ENCODE measurements around the gene SLC6A11. TPM values are rescaled to one million over a fixed set of nuclear protein-coding genes. Genes with fewer than 3 reads are reported as not detected.

The SLC6A11 gene
- polyA plus RNA-seq, 1 experiment: not detected

- ChIA-PET CTCF (interaction anchor here (2.0 kb wide), 1 partner anchor 8 kb away, joined by 5 read pairs; no protein-coding TSS in a partner anchor), POLR2A (no interaction called here)
- no peaks in the 10 kb centered on the region; the same call in 1 of the 2 replicates for H3K27me3 ChIP-seq (ENCODE audit: control insufficient read depth, insufficient read depth, low read length)
- H3K4me3 ChIP-seq (ENCODE audit: low read depth, low read length): no peak overlapping the region
- DNase-seq (ENCODE audit: low read depth): no peak
- TF ChIP-seq CTCF (IDR thresholded peaks at IDR 0.05; ENCODE audit: insufficient read depth, low read depth, low read length): no peak
- H3K36me3 ChIP-seq (ENCODE audit: control insufficient read depth, insufficient read depth, low read length): no peaks in the 10 kb centered on the region
These were observed 20.6 kb downstream of the SLC6A11 start for GRCh38 chr3:10836676-10837075.

GRCh38 chr3:10837849-10838248 lies 21.8 kb downstream of the SLC6A11 start:
- DNase-seq (ENCODE audit: low read depth): no peak
- Histone ChIP-seq H3K4me3 (ENCODE audit: low read depth, low read length) (no peak overlapping the region), H3K36me3 (ENCODE audit: control insufficient read depth, insufficient read depth, low read length) (no peaks in the 10 kb centered on the region), H3K27me3 (ENCODE audit: control insufficient read depth, insufficient read depth, low read length) (no peaks in the 10 kb centered on the region; the same call in 1 of the 2 replicates)
- no peak for TF ChIP-seq CTCF (IDR thresholded peaks at IDR 0.05; ENCODE audit: insufficient read depth, low read depth, low read length)
- ChIA-PET CTCF (no interaction called here), POLR2A (no interaction called here)

- CTCF ChIA-PET: no interaction called here
- no peak for DNase-seq (ENCODE audit: low read depth)
- H3K36me3 ChIP-seq (ENCODE audit: control insufficient read depth, insufficient read depth, low read length): no peaks in the 10 kb centered on the region
- no peak overlapping the region for H3K4me3 ChIP-seq (ENCODE audit: low read depth, low read length)
- TF ChIP-seq CTCF (IDR thresholded peaks at IDR 0.05; ENCODE audit: insufficient read depth, low read depth, low read length): no peak
- H3K27me3 ChIP-seq (ENCODE audit: control insufficient read depth, insufficient read depth, low read length): no peaks in the 10 kb centered on the region; the same call in 1 of the 2 replicates
- POLR2A ChIA-PET: no interaction called here
These were observed 23.1 kb downstream of the SLC6A11 start for GRCh38 chr3:10839167-10839566.

GRCh38 chr3:10841100-10841499 lies 25.1 kb downstream of the SLC6A11 start:
- no peaks in the 10 kb centered on the region for H3K36me3 ChIP-seq (ENCODE audit: control insufficient read depth, insufficient read depth, low read length)
- H3K27me3 ChIP-seq (ENCODE audit: control insufficient read depth, insufficient read depth, low read length): no peaks in the 10 kb centered on the region
- ChIA-PET CTCF (no interaction called here), POLR2A (no interaction called here)
- TF ChIP-seq CTCF (IDR thresholded peaks at IDR 0.05; ENCODE audit: insufficient read depth, low read depth, low read length): no peak
- no peak overlapping the region for H3K4me3 ChIP-seq (ENCODE audit: low read depth, low read length)
- DNase-seq (ENCODE audit: low read depth): no peak

- no peak for TF ChIP-seq CTCF (IDR thresholded peaks at IDR 0.05; ENCODE audit: insufficient read depth, low read depth, low read length)
- POLR2A ChIA-PET: no interaction called here
- no peak overlapping the region for H3K4me3 ChIP-seq (ENCODE audit: low read depth, low read length)
- no peak for DNase-seq (ENCODE audit: low read depth)
- no peaks in the 10 kb centered on the region for H3K27me3 ChIP-seq (ENCODE audit: control insufficient read depth, insufficient read depth, low read length)
- H3K36me3 ChIP-seq (ENCODE audit: control insufficient read depth, insufficient read depth, low read length): no peaks in the 10 kb centered on the region
- CTCF ChIA-PET: no interaction called here
These were observed 27.4 kb downstream of the SLC6A11 start for GRCh38 chr3:10843378-10843777.

All from BJ (cell line).